ENCODE results near the gene CFAP221. TPM values are rescaled to one million over a fixed set of nuclear protein-coding genes. Genes with fewer than 3 reads are reported as not detected.

Gene CFAP221
- not detected in 2 replicates for total RNA-seq

DNA sequence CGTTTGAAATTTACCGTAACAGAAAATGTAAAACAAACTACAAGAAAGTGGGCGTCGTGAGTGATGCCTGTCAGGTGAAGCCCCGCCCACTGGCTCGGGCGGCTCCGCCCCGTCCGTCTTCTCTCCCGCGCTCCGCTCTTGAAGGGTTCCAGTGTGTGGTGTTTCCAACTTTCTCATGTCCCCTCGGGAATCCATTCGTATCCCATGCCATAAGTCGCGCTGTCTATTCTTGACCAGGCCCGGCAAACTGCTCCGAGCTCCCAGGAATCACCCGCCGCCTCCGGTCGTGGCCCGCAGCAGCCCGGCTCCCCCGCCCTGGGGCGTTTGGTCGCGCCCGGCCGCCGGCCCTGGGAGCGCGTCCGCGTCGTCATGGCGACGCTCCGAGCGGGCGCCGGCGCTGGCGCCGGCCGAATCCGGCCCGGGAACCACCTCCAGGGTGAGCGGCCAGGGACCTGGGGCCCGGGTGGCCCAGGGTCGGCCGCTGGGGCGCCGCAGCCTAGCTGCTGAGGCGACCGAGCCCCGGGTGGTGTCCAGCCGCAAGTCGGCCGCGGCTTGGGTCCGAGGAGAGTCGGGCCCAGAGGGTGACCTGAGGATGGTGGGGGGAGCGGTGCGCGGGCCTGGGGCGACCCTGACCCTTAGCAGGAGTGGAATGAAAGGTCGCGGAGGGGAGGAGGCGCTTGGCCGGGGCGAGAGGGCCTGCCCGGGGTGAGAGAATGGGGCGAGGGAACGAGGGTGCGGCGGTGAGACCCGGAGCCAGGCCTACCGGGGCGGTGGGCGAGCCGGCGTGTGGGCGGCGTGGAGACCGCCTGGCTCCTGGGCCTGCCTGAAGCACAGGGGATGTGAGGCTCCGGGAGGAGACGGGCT lies at the start of gene CFAP221:
Gene CFAP221, plus strand, starts transcription at position 375 of the 864 bp plus-strand sequence. CDS start 1,683 bp downstream, outside the sequence.

GRCh38 chr2:119523952-119524694 lies 20.1 kb upstream of the CFAP221 start, which contains the start of gene SCTR:
SCTR (minus strand) TSS chr2:119524483; CDS start chr2:119524226, 257 bp downstream.

Other genes with a start within 250 kb of the CFAP221 start
- gene C2orf76, start 177.6 kb upstream of the CFAP221 start, total RNA-seq = 5.6 and 8.2 TPM in 2 replicates
- gene DBI, start 177.5 kb upstream of the CFAP221 start, total RNA-seq = 74.1 and 77.3 TPM in 2 replicates
- 0.19 and 0.33 TPM in 2 replicates for gene TMEM37, start 112.6 kb upstream of the CFAP221 start, total RNA-seq
- not detected in 2 replicates for gene SCTR, start 20.0 kb upstream of the CFAP221 start, total RNA-seq
- gene TMEM177, start 134.8 kb downstream of the CFAP221 start, total RNA-seq = 12.8 and 14.7 TPM in 2 replicates
- gene PTPN4, start 215.5 kb downstream of the CFAP221 start, total RNA-seq = 33.9 and 34.6 TPM in 2 replicates